Dermis blood vessel endothelial cell (primary cell): ENCODE results near the gene TLE3. TPM values are rescaled to one million over a fixed set of nuclear protein-coding genes. Genes with fewer than 3 reads are reported as not detected.
A peak's percentile ranks its signal among the peaks of the same experiment; 100 is the strongest.

Experiments
- DNase-seq: peaks from one replicate; pipeline ENCODE4 v3.0.0; 2010
- total RNA-seq: library from RNA; depleted of rRNA; stranded (reverse); fragments of >200 nt; gene quantifications from 2 replicates; pipeline ENCODE4 v1.2.3, GENCODE V29; 2014

The TLE3 gene
- total RNA-seq, 1 donor from 2014 or later = 25.4 TPM

DNA sequence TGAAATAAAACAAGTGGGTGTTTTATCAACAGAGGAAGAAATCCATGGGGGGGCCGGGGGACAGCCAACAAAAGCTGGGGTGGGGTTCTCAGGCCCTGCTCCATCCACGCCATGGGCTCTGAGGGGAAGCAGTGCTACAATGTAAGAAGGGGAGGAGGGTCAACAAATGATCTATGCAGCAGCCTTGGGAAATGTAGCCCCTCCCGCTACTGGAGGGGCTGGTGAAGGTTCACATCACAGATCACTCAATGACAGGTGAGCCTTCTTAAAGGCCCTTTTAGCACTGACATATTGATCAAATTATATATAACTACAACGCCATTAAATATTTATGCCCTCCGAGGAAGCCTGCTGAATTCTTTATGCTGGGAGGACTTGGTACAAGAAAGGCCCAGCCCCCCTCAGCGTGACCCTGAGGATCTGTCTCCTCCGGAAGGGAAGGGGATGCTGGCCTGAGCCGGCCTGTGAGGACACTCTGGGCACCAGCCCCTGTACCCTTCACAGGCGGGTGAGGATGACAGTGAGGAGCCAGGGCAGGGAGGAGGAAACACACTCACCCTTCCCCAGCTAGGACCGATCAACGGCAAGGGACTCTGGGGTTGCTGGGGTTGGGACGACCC lies 15.3 kb downstream of the TLE3 start:
- DNase-seq = no peak

DNA sequence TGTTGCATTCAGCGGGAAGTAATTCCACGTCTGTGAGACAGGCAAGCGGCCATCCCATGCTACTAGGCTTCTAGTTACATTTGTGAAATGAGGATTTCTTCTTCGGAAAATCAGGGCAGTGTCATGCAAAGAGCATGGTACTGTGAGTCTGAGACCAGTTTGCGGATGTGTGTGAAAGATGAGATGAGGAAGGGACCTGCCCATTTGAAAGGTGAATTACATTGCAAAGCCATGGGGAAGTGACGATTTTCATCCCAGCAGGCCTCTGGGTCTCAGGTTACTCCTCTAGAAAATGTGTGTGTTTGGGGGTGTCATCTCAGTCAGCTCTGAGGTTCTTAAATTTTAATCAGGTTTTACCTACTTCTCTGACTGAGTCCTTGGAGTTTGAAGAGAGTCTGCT lies 16.1 kb downstream of the TLE3 start:
- DNase-seq = no peak

DNA sequence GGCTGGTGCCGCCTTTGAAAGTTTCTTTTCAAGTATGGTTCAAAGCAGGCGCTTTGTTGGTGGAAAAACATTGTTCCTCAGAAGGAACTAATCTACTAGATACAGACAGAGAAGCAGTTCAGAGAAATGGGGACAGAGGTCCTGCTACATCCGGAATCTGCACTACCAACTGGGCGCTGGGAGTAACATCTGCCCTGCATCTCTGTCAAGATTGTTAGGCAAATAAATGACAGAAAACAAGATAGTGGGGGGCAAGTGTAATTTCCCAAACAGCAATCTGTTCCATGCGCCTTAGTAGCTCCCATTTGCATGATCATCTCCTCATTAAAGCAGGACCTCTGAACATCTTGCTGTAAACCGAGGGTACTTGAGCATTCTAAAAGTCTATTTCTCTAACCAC lies 17.4 kb downstream of the TLE3 start:
- no peak for DNase-seq

DNA sequence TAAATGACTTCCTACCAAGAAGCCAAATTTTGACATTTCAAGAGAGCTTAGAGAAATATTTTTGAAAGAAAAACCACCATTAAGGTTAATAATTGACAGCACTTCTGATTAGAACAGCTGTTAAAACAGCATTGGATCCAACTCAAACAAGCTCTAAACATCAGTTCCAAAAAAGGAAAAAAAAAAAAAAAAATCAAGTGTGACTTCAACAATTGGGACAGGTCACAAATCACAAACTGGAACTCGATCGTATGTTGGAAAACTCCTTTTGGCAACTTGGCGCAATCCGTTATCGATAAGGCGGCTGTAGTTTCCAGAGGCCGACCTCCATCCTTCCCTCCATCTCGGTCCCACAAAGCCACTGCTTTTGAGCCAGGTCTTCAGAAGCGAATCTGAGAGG lies 17.8 kb downstream of the TLE3 start:
- no peak for DNase-seq

DNA sequence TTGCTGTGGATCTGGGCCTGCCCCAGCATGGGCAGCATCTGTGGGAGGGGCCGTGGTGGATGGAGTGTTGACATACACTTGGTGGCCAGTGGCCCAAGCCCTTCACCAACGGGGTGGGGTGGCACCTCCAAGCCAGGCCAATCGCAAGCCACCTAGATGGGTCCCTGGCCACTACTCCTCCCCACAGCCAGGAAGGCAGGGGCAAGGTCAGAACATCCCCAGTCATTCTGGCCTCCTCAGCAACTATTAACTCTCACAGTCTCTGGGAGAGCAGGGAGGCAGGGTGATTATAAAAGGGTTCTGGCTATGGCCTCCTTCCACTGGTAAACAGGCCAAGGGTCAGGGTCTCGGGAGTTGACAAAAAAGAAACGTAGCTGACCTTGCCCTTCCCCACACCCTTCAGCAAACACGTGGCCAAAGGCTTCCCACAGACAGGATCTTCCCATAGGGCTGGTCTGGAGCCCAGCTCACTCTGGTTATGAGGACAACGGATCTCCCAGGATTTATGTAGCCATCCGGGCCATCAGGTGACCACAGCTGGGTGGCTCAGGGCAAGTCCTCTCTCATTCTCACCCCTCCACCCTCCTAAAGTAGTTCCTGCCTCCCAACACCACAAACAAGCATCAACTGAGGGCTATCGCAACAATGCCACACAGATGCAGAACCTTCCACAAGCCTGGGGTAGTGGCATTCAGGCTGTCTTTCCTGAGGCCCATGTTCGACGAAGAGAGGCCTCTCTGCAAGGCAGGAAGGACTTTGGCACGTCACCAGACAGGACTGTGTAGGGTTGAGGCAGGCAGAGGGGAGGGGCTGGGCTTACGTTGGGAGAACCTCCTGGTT lies 18.9 kb downstream of the TLE3 start:
- peak; percentile 3 for DNase-seq

DNA sequence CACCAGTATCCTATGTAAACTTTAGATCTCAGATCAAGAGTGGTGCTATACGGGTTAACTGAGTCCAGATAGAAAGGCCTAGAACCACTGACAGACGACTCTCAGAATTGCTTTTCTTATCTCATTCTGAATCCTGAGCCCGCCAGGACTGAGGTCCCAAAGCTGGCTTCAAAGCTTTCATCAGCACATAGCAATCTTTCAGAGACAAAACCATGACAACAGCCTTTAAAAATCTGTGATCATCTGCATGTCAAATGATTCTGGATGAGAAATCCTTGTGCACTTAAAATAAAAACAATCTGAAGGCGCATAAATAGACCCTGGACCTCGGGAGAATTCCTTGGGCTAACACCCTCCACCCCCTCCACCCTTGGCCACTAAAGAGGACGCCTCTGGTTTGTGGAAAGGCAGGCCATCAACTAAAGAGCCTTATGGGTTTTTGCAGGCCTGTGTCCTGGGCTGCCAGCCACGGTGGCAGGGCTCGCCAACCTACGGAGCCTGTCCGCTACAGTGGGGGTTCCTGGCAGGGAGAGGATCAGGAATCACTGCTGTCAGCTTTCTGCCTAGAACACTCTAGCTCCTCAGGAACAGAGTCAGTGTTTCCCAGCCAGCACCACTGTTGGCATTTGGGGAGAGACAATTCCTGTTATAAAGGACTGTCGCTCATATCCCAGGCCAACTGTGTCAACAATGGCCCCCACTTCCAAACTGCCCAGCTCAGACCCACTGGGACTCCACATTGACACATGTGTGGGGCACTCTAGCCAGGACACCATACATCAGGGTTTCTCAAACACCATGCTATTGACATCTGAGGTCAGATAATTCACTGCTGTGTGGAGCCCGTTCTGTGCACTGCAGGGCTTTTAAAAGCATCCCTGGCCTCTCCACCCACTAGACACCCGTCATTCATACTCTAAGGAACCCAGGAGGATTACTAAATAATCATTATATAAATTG lies 20.2 kb downstream of the TLE3 start:
- DNase-seq = no peak

DNA sequence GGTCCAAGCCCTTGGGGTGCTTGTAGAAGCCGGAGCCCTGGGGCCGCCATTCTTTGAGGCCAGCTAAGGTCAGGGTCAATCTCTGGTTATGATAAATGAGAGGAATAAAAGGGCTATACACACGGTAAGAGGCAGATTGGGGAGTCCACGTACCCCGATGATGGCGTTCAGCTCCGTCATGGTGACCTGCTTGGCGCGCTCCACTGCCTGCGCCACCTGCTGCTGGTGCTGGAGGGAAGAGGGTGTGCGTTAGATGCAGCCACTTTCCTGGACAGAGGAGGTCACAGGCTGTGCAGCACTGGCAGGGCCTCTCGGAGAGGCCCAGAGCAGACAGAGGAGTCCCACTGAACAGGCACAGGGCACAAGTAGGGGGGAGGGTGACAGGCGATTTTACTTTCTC lies 23.3 kb downstream of the TLE3 start:
- DNase-seq = no peak

DNA sequence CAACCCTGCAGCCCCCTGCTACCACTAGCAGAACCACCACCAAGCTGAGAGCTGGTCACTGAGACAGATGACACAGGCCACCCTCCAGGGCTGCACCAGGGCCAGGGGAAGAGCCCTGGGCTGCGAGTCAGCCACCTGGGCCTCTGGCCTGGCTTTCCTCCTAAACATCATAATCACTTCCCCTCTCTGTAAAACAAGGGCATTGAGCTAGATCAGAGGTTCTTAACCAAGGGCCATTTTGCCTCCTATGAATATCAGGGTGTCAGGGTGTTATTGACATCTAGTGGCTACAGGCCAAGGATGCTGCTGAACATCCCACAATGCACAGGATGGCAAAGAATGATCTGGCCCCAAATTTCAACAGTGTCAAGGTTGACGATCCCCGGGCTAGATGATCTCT lies 25.2 kb downstream of the TLE3 start:
- DNase-seq = no peak

DNA sequence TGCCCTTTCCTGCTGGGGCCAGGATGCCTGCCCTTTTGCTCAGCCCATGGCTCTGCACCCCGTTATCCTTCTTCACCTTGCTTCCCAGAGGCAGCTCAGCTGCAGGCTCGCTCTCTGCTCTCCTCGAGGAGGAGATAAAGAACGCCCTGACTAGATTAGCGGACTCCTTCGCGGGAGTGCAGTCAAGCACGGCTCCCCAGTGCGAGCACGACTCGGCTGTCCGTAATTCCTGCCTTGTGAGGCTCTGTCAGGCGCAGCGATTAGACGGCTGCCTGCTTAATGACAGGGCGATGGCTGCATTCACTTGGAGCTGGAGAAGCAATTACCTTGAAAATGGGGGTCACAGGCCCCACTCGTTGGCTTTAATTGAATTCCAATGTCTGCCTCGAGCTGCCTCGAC lies 25.9 kb downstream of the TLE3 start:
- DNase-seq = no peak

DNA sequence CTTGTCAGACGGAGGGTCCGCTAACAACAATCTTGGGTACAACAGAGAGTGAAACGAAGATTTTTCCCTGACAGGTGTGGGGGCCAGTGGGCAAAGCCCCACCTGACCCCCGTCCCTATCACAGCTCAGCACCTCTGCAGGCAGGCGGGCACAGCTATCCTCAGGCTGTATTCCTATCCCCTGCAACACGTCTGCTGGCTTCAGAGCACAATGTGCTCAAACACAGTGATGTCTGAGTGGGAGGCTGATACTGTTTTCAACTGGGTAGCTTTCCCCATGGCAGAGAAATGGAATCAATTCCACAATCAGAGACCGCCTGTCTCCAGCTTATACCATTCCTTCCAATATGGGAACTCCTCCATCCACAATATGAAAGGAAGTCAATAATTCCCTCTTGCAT lies 28.0 kb downstream of the TLE3 start:
- no peak for DNase-seq

DNA sequence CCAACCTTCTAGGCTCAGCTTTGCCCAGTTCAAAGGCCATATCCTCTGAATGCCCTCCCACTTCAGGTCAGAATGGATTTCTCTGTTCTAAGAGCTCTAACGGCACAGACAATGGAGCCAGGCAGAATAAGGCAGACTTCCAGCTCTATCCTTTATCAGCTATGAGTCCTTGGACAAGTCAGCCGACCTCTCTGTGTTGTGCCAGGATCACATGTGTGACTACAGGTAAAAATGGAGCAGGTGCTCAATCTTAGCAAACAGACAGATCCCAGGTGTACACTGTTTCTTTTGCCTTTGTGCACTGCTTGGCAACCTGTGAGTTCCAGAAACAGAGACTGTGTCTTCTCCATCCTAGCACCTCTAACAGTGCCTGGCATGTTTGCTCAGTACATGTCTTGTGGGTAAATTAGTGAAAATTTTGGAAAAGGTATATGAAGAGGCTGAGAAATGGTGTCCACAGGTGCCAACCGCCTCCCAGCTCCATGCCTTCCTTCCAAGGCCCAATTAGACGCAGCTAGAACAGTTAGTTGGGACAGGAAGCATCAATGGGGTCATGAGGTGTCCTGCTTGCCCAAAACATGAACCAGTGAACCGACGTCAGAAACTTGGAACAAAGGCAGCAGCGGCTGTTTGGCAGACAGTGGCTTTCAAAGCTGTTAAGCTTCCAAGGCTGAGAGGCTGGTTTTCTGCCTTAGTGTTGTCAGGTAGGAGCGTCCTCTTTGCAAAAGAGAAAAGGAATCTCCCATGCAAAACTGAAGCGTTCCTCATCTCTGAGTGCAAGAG lies 28.7 kb downstream of the TLE3 start:
- DNase-seq = no peak

DNA sequence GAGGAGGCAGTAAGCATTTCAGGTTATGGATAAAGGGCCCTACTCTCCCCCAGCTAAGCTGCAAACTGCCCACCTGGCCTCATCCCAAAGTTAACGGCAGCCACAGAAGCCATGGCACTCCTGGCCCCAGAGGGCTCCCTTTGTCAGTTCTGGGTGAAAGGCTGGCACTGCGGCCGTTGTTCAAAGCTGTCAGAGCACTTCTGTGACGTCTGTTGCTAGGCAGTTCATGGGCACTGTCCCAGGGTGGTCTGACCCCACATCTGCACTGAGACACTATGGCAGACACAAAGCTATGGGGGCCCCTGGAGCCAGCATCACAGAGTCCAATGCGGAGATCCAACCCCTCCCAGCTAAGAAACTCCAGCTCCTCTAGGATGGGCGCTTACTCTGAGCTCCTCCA lies 30.0 kb downstream of the TLE3 start:
- no peak for DNase-seq

DNA sequence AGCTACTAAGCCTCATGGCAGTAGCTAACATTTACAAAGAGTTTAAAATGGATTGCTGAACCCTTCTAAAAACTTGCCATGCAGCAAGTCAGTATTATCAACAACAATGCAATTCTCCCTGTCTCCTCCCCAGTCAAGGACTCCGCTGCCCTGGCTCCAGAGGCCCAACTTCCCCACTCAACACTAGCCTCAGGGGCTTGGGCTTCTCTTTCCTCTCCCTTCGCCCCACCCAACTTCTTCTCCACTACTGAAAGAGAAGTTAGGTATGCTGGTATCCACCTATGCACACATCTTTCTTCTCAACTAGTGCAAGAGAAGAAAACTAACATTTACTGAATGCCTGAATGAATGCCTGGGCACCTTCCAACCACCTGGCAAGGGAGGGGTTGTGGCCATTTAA lies 30.7 kb downstream of the TLE3 start:
- DNase-seq = no peak

DNA sequence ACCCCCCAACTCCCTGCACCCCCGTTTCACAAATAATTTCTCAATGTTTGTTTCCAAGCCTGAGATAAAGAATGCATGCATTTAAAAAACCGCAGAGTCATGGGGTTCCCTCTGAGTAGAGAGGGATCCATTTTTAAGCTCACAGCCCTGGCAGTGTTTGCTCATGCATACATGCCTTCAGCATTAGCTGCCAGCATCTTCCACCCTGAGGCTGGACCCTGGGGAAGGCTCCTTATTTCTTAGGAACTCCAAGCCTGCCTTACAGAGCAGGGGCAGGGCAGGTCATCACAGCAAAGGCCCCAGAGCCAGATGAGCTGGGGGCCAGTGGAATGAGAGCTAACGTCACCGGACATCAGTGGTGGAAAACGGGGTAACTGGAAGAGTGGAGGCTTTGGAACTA lies 31.3 kb downstream of the TLE3 start:
- no peak for DNase-seq

DNA sequence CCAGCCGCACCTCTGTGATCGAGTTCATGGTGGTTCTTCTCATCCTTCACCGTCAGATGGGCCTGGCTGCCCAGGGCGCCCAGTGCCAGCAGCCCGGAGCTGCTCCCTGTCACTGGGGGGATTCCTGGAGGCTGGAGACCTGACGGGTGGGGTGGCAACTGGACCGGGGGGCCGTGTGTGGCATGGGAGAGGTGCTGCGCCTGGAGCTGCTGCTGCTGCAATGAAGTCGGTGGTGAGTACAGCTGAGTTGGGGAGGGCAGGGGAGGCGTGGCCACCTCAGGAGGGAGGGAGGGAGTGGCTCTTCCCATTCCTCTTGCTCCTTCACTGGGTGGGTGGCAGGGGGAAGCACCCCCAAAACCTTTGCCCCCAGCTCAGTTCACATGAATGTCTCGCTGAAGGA lies 31.7 kb downstream of the TLE3 start:
- DNase-seq = no peak

DNA sequence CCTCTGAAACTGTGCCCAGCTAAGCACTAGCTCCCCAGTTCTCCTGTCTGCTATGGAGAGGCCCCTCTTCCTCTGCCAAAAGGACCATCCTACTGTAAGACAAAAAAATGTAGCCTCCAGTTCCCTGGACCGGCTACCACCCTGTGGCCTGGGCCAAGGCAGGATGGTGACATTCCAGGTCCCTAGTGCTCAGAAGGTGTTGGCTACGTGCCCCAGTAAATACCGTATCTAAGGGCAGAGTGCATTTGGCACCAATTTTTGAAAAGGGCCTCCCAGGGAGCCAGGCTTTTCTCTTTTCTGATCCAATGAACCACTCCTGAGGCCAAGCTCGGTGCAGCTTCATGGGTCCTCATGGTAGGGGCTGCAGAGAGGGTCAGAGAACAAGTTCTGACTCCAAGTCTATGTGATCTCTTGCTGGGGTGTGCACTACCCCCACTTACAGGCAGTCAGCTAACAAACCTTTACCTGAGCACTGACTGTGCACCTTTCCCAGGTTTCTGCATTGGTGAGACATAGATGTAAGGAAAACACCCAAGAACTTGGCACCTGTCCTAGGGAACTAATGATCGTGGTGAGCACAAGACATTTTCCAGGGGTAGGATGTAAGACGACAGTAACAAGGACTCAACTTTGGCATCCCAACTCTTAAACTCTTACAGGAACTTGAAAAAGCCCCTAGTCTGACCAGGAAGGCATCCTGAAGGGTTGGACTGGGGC lies 32.6 kb downstream of the TLE3 start:
- DNase-seq = no peak

DNA sequence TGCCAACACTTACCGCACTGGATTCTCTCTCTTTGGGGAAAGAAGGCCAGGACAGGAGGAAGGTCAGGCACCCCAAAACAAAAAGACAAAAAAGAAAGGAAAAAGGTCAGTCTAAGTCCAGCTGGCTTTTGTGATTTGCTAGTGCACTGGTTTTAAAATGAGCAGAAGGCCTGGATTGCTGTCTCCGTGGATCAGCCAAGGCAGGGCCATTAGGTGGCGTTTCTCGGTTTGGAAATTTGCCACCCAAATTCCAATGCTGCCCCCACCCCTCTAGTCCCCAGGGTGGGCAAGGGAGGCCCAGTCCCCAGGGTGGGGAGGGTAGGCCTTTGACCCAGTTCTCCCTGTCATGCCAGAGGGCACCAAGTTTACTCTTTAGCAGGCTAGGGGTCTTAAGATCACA lies 33.3 kb downstream of the TLE3 start:
- no peak for DNase-seq

DNA sequence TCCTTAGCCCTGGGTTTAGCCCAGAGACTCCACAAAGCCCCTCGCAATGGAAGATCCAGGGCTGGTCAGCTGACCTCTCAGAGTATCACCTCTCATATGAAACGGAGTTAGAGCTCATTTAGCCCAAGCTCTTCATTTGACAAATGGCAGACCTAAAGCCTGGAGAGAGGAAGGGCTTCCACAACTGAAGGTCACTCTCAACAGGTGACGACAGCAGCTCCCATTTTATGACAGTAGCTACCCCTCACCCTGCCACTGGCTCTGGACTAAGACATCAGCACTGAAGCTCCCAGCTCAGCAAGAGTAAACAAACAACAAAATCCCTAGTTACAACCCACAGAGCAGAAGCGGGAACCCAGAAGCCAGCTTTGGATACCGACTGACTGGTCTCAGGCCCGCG lies 33.7 kb downstream of the TLE3 start:
- no peak for DNase-seq

DNA sequence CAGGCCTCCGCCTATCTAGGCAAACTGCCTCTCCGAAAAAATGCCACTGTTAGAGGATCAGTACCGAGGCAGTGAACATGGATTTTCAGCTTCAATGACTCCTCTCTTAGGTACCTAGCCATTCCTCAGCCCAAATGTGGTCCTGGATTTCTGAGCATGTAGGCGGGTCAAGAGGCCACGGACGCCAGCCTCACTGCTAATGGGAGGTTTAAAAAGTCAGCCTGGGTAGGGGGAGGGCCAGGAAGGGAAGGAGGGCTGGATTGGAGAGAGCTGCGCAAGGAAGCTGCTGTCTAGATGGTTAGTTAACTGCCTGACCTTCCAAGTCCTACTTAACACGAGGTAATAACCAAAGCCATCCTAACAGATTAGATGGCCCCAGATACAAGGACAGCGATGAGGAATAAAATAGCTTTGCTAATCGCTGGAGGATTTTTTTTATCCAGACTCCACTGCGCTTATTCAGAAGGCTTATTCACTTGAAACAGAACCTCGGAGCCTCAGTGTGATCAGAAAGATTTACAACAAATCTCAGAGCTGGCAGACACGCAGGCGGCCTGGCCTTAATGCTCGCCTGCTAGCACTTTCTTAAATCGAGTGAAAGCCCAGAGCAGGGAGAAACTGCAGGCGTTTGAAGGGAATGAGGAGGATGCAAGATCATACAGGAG lies 34.3 kb downstream of the TLE3 start:
- DNase-seq = no peak

DNA sequence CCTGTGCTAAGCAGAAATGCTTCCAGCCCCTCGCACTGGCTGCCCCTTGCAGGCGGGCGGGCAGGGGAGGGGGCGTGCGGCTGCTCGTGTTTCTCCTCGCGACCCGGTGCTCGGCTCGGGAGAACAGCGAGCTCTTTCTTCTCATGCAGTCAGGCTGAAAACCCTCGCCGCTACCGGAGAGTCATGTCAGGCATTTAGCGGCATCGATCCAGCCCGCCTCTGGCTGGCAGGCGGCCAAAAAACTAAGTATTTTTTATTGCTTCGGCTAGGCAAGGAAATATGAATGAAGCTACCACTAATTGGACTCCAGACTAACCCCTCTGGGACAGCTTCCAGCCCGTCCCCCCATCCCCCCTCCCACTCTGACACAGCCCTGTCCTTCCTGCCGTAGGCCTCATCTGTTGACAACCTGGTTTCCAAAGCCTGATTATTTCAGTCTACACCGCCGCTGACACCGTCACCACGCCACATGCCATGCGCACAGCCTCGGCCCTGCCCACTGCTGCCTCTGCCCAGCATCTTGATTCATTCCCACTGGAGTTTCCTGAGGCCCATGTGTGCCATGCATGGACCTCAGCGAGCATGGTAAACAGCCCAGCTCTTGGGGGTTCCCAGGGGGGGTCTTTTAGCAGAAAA lies 35.3 kb downstream of the TLE3 start:
- DNase-seq = peak; percentile 68
